ENCODE data around the gene PAX7.

GRCh38 chr1:18603212-18603852, 27.3 kb upstream of the PAX7 start:
- TF ChIP-seq, protein P1, sequence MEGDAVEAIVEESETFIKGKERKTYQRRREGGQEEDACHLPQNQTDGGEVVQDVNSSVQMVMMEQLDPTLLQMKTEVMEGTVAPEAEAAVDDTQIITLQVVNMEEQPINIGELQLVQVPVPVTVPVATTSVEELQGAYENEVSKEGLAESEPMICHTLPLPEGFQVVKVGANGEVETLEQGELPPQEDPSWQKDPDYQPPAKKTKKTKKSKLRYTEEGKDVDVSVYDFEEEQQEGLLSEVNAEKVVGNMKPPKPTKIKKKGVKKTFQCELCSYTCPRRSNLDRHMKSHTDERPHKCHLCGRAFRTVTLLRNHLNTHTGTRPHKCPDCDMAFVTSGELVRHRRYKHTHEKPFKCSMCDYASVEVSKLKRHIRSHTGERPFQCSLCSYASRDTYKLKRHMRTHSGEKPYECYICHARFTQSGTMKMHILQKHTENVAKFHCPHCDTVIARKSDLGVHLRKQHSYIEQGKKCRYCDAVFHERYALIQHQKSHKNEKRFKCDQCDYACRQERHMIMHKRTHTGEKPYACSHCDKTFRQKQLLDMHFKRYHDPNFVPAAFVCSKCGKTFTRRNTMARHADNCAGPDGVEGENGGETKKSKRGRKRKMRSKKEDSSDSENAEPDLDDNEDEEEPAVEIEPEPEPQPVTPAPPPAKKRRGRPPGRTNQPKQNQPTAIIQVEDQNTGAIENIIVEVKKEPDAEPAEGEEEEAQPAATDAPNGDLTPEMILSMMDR (IDR thresholded peaks at IDR 0.05; ENCODE audit: insufficient read depth, low read depth, low read length): no peak
- TF ChIP-seq EZH2 (IDR thresholded peaks at IDR 0.05; ENCODE audit: insufficient read depth, low read length): no peak

Measured in astrocyte (in vitro differentiated cells and primary cell).